Stimulated activated naive CD8-positive, alpha-beta T cell treated with anti-CD3 and anti-CD28 coated beads, Interleukin-15, amount 100 ng/mL, for 72 hours (primary cell): ENCODE measurements around the gene SLC29A2.

Experiments
- ATAC-seq: fragments of 150-1000 bp; cut with Tn5 transposase; 2 replicates; pipeline ENCODE4 v1.10.0; 2021; ENCODE audit warnings: mild to moderate bottlenecking, moderate library complexity
- DNase-seq, 2 donors: peaks; one replicate each; pipeline ENCODE4 v3.0.0; 2021 to 2022
- H3K27ac Mint-ChIP-seq, 2 donors: one replicate each; pipeline ENCODE4 v1.8.0; 2022; ENCODE audit warnings: mild to moderate bottlenecking in 2 of 2, mixed read lengths in 2 of 2, moderate library complexity in 2 of 2
- H3K27me3 Mint-ChIP-seq: one replicate; pipeline ENCODE4 v1.8.0; 2022; ENCODE audit warnings: mixed read lengths
- H3K4me1 Mint-ChIP-seq: one replicate; pipeline ENCODE4 v1.8.0; 2022; ENCODE audit warnings: mild to moderate bottlenecking, mixed read lengths
- H3K4me3 Mint-ChIP-seq, 2 donors: one replicate each; pipeline ENCODE4 v1.8.0; 2022; ENCODE audit warnings: mild to moderate bottlenecking in 2 of 2, mixed read lengths in 2 of 2, moderate library complexity in 1 of 2
- H3K9me3 Mint-ChIP-seq, 2 donors: one replicate each; pipeline ENCODE4 v1.8.0; 2022; ENCODE audit warnings: mixed read lengths in 2 of 2

SLC29A2 gene

GRCh38 chr11:66371627-66372415 lies at the start of gene SLC29A2:
TSS of gene SLC29A2 (minus strand) at chr11:66371760. CDS start at chr11:66371591, 169 bp downstream.
- peaks cover 17% of the 10 kb centered on the region for H3K4me1 Mint-ChIP-seq
- H3K27me3 Mint-ChIP-seq, result no peaks in the 10 kb centered on the region
- peak within 1 kb of the TSS; percentile 52 to 77 for H3K27ac Mint-ChIP-seq
- ATAC-seq (peak; percentile 85), DNase-seq (peak; percentile 73 to 80)
- H3K4me3 Mint-ChIP-seq, result peak within 1 kb of the TSS; percentile 80 to 88
- H3K9me3 Mint-ChIP-seq, result no peaks in the 10 kb centered on the region

DNA sequence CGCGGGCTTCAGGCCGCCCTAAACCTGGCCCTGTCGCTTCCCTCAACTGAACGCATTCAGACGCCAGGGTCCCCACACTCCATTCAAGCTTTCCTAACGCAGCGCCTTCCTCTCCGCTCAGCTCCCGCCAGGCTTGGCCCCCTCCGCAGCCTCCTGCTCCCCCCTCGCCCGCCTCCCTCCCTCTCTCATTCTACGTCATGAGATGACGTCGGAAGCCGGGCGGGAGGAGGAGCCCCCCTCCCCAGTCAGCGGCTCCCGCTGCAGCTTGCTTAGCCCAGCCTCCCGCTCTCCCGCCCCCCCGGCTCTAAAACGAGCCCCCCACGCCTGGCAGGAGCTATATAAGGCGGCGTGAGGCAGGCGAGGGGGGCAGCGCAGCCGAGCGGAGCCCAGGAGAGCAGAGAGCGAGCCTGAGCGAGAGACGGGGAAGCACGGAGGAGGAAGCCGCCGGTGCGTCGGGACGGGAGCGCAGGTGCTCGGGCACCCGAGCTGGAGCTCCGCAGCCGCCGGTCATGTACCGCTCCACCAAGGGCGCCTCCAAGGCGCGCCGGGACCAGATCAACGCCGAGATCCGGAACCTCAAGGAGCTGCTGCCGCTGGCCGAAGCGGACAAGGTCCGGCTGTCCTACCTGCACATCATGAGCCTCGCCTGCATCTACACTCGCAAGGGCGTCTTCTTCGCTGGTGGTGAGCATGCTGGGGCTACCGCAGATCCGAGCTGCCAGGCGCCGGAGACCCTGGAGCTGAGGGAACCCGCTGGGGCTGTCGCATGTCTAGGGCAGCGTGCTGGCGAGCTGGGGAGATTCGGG lies 49.3 kb upstream of the SLC29A2 start, which contains the start of gene NPAS4:
Gene NPAS4, plus strand, starts transcription at position 365 of the 806 bp plus-strand sequence. Its CDS starts 145 bp downstream, at position 510.
- Mint-ChIP-seq H3K9me3 (peaks cover 0 to 28% of the 10 kb centered on the region in 2 donors), H3K4me3 (peak within 1 kb of the TSS in 1 of 2 donors; percentile 20), H3K27me3 (peaks cover 57% of the 10 kb centered on the region), H3K4me1 (peaks cover 38% of the 10 kb centered on the region), H3K27ac (no peak within 1 kb of the TSS)
- ATAC-seq, result no peak
- DNase-seq, result no peak

DNA sequence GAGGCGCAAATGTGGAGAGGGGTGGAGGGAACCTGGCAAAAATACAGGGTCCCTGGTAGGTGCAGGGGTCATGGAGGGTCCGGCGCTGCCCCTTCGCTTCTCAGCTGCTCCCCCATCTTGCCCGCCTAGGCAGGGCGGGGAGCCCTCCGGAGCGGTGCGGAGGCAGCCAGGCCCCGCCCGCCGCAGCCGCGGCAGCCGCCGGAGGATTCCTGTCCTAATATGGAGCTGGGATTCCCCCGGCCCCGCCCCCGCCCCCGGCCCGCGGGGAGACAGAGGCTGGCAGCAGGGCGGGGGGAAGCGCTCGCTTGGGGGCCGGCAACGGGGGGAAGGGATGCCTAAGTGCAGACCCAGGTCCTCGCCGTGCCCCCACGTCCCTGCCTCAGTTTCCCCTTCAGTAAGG lies 48.3 kb upstream of the SLC29A2 start:
- H3K4me1 Mint-ChIP-seq, result peaks cover 38% of the 10 kb centered on the region
- peaks cover 68% of the 10 kb centered on the region for H3K27me3 Mint-ChIP-seq
- H3K27ac Mint-ChIP-seq, result no peak overlapping the region
- DNase-seq (no peak), ATAC-seq (no peak)
- H3K4me3 Mint-ChIP-seq, result no peak overlapping the region
- H3K9me3 Mint-ChIP-seq, result peaks cover 0 to 28% of the 10 kb centered on the region in 2 donors

DNA sequence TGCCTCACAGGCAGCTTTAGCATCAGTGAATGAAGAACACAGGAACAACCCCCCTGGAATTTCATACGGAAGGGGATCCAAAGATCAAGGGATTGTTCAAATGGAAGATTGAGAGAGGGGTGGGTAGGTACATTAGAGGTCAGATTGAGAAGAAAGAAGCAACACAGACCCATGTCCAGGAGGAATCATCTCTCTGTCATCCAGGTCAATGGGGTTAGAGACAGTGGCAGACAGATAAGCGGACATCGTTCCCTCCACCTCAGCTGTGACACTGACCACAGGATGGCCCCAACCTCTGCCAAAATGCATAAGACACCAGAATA lies 47.4 kb upstream of the SLC29A2 start:
- ATAC-seq, result no peak
- Mint-ChIP-seq H3K4me1 (peaks cover 38% of the 10 kb centered on the region), H3K27me3 (peaks cover 77% of the 10 kb centered on the region), H3K4me3 (peak overlapping the region in 1 of 2 donors; percentile 79), H3K27ac (no peak overlapping the region), H3K9me3 (peaks cover 0 to 21% of the 10 kb centered on the region in 2 donors)
- DNase-seq, result no peak

- peaks cover 82% of the 10 kb centered on the region for H3K27me3 Mint-ChIP-seq
- H3K4me1 Mint-ChIP-seq, result peaks cover 38% of the 10 kb centered on the region
- peak; percentile 65 to 76 for DNase-seq
- peak overlapping the region in 1 of 2 donors; percentile 79 for H3K4me3 Mint-ChIP-seq
- peaks cover 0 to 19% of the 10 kb centered on the region in 2 donors for H3K9me3 Mint-ChIP-seq
- peak; percentile 92 for ATAC-seq
- H3K27ac Mint-ChIP-seq, result no peak overlapping the region
Observed at GRCh38 chr11:66418168-66418985, 46.8 kb upstream of the SLC29A2 start.

- H3K4me3 Mint-ChIP-seq, result no peak overlapping the region
- ATAC-seq, result no peak
- peaks cover 0 to 7% of the 10 kb centered on the region in 2 donors for H3K9me3 Mint-ChIP-seq
- no peak overlapping the region for H3K27ac Mint-ChIP-seq
- H3K27me3 Mint-ChIP-seq, result peaks cover 96% of the 10 kb centered on the region
- DNase-seq, result no peak
- peaks cover 38% of the 10 kb centered on the region for H3K4me1 Mint-ChIP-seq
Observed at GRCh38 chr11:66417000-66417399, 45.4 kb upstream of the SLC29A2 start.

GRCh38 chr11:66415423-66415822 lies 43.9 kb upstream of the SLC29A2 start:
- peaks cover 98% of the 10 kb centered on the region for H3K27me3 Mint-ChIP-seq
- peaks cover 38% of the 10 kb centered on the region for H3K4me1 Mint-ChIP-seq
- peaks cover 0 to 7% of the 10 kb centered on the region in 2 donors for H3K9me3 Mint-ChIP-seq
- H3K27ac Mint-ChIP-seq, result no peak overlapping the region
- ATAC-seq, result no peak
- no peak overlapping the region for H3K4me3 Mint-ChIP-seq
- DNase-seq, result no peak

DNA sequence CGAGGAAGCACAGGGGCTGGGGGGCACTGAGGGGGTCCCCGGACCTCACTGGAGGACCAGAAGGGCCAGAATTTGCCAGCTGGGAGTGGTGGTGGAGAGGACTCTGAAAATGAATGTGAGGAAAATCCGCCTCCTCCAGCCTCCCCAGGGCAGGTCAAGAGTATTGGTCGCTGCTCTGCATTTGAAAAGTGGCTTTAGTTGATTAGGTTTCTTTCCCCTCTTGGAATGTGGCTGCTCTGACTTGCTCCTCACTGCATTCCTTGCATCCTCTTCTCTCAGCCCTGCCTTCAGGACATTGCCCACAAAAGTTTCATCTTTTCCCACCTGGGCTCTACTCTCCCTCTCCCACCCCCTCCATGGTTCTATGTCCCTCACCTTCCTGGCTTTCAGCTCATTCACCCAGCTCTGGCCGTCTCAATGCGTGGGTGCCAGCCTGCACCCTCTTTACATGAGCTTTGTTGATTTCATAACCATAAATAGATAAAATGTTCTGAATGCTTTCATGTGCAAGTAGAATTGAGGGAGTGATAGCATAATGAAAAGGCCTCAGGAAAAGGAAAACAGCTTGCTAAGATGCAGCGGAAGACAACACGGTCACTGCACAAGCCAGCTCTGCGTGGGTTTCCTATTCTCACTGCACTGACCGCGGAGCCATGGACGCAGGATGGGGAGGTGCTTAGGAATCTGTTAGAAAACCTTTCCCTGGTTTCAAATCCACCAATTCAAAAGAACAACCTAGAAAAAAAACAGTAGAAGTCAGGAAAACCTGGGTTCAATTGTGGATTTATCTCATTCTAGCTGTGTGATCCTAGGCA lies 42.8 kb upstream of the SLC29A2 start:
- ATAC-seq (no peak), DNase-seq (no peak)
- Mint-ChIP-seq H3K4me3 (no peak overlapping the region), H3K27ac (no peak overlapping the region), H3K27me3 (peaks cover 96% of the 10 kb centered on the region), H3K4me1 (peaks cover 32% of the 10 kb centered on the region), H3K9me3 (peaks cover 0 to 7% of the 10 kb centered on the region in 2 donors)

DNA sequence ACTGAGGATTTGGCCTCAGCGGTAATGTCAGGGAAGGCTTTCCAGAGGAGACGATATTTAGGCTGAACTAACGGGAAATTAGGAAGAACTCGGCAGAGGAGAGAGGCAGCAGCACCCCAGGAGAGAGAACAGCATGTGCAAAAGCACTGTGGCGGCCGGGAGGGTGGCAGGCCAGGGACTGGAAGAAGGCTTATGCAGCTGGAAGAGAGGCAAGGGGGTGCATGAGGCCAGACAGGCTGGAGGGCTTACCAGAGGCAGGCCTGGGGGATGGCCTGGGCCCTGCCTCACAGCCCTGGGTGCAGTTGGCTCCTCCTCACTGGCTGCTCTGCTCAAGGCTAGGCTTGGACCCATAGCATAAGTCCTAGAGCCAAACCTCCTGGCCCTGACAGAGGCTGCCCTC lies 41.6 kb upstream of the SLC29A2 start:
- H3K27me3 Mint-ChIP-seq, result peaks cover 84% of the 10 kb centered on the region
- peaks cover 27% of the 10 kb centered on the region for H3K4me1 Mint-ChIP-seq
- DNase-seq (no peak), ATAC-seq (no peak)
- H3K27ac Mint-ChIP-seq, result no peak overlapping the region
- H3K9me3 Mint-ChIP-seq, result no peaks in the 10 kb centered on the region
- H3K4me3 Mint-ChIP-seq, result no peak overlapping the region

DNA sequence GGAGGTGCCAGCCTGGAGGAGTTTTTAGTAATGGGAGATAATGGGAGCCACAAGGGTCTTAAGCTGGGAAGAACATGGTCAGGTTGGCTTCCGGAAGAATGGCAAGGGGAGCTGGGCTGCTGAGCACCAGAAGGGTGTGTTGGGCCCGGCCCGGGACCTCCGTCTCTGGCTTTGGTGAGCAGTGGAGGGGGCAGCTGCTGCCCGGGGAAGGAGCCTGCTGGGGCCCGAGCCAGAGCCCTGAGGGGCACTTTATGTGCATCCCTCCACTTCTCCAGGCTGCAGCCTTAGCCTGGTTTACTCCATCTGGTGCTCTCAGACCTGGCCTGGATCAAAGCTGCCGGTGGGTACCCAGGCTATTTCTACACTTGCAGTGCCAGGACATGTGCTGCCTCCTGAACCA lies 40.5 kb upstream of the SLC29A2 start:
- Mint-ChIP-seq H3K27me3 (peaks cover 74% of the 10 kb centered on the region), H3K4me3 (no peak overlapping the region), H3K9me3 (no peaks in the 10 kb centered on the region), H3K27ac (no peak overlapping the region), H3K4me1 (peaks cover 17% of the 10 kb centered on the region)
- ATAC-seq (no peak), DNase-seq (no peak)

GRCh38 chr11:66411323-66411722 lies 39.8 kb upstream of the SLC29A2 start:
- no peak for DNase-seq
- Mint-ChIP-seq H3K27ac (no peak overlapping the region), H3K9me3 (no peaks in the 10 kb centered on the region), H3K27me3 (peaks cover 74% of the 10 kb centered on the region), H3K4me1 (peaks cover 11% of the 10 kb centered on the region), H3K4me3 (no peak overlapping the region)
- no peak for ATAC-seq

GRCh38 chr11:66410191-66410590 lies 38.6 kb upstream of the SLC29A2 start:
- Mint-ChIP-seq H3K4me1 (peaks cover 11% of the 10 kb centered on the region), H3K27ac (no peak overlapping the region), H3K4me3 (peak overlapping the region in 1 of 2 donors; percentile 18), H3K9me3 (no peaks in the 10 kb centered on the region), H3K27me3 (peaks cover 74% of the 10 kb centered on the region)
- DNase-seq (no peak), ATAC-seq (no peak)

DNA sequence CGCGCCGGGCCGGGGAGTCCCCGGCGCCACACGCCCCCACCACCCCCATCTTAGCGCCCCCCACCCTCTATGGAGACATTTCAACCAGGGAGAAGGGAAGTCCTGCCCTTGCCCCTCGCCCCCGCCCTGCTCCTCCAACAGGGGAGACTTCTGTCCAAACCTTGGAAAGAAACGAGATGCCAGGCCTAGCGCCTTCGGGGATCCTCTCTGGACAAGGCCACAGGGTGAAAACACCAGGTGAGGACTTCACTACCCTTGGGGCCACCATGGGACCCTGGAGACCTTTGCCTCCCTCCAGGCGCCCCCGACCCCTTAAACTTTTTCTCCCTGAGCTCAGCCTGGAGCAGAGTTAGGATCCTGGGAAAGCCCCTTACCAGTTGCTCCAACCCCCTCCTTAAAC lies 37.7 kb upstream of the SLC29A2 start:
- H3K4me3 Mint-ChIP-seq, result peak overlapping the region in 1 of 2 donors; percentile 18
- H3K9me3 Mint-ChIP-seq, result no peaks in the 10 kb centered on the region
- H3K27me3 Mint-ChIP-seq, result peaks cover 74% of the 10 kb centered on the region
- H3K27ac Mint-ChIP-seq, result no peak overlapping the region
- ATAC-seq (no peak), DNase-seq (no peak)
- H3K4me1 Mint-ChIP-seq, result peaks cover 11% of the 10 kb centered on the region

- Mint-ChIP-seq H3K27me3 (peaks cover 73% of the 10 kb centered on the region), H3K4me3 (peak overlapping the region; percentile 86 to 92), H3K4me1 (peaks cover 11% of the 10 kb centered on the region), H3K9me3 (no peaks in the 10 kb centered on the region), H3K27ac (peak overlapping the region in 1 of 2 donors; percentile 64)
- peak; percentile 90 for DNase-seq
- peak; percentile 93 for ATAC-seq
Observed at GRCh38 chr11:66408488-66409214, 37.1 kb upstream of the SLC29A2 start.
